H1 (cell line): Measurements from ENCODE around the gene RPS6KA4. TPM values are rescaled to one million over a fixed set of nuclear protein-coding genes. Genes with fewer than 3 reads are reported as not detected.

Experiments
- CTCF ChIA-PET: fragments of 300-600 bp; sonication (Branson Sonifier 250); formaldehyde crosslinking; loops from one replicate; lab custom pipeline; 2021; ENCODE audit not compliant: partially characterized antibody; lab: Charles Lee
- POLR2A ChIA-PET: fragments of 300-600 bp; sonication (Branson Sonifier 250); formaldehyde crosslinking; loops from one replicate; lab custom pipeline; 2021; ENCODE audit warnings: inconsistent platforms; ENCODE audit not compliant: partially characterized antibody; lab: Charles Lee
- DNase-seq, 2 experiments: peaks; one replicate each; pipeline versions ENCODE4 v3.0.0 to v3.0.0-alpha.2; 2010 to 2022; ENCODE audit warnings: low spot score in 2 of 2, low read depth in 1 of 2, mixed read lengths in 1 of 2
- FAIRE-seq: peaks from 2 replicates; lab custom pipeline; 2011; peaks lifted over from hg19 to GRCh38; lab: Jason Lieb, UNC
- H2AFZ ChIP-seq: 2 replicates; pipeline ENCODE4 v1.8.1; 2012; ENCODE audit warnings: low read length, inconsistent platforms
- H2AK5ac ChIP-seq: 2 replicates; pipeline ENCODE4 v1.6.1; 2013; ENCODE audit warnings: low read depth, low read length
- H2BK120ac ChIP-seq: replicated peaks from 2 replicates; pipeline ENCODE3; 2013; ENCODE audit warnings: low read depth, low read length, inconsistent platforms
- H2BK12ac ChIP-seq: 2 replicates; pipeline ENCODE4 v1.6.1; 2013; ENCODE audit warnings: low read depth, low read length
- H2BK15ac ChIP-seq: 2 replicates; pipeline ENCODE4 v1.6.1; 2013; ENCODE audit warnings: low read length
- H2BK20ac ChIP-seq: 2 replicates; pipeline ENCODE4 v1.6.1; 2013; ENCODE audit warnings: low read length
- H2BK5ac ChIP-seq: 2 replicates; pipeline ENCODE4 v1.6.1; 2013; ENCODE audit warnings: low read depth, low read length
- H3K14ac ChIP-seq: 2 replicates; pipeline ENCODE4 v1.6.1; 2013; ENCODE audit warnings: inconsistent platforms; ENCODE audit not compliant: insufficient read length
- H3K18ac ChIP-seq: 2 replicates; pipeline ENCODE4 v1.6.1; 2013; ENCODE audit warnings: low read length; ENCODE audit errors: extremely low read depth
- H3K23ac ChIP-seq: 2 replicates; pipeline ENCODE4 v1.6.1; 2013; ENCODE audit warnings: inconsistent platforms; ENCODE audit not compliant: insufficient read length
- H3K23me2 ChIP-seq: 2 replicates; pipeline ENCODE4 v1.6.1; 2013; ENCODE audit warnings: low read depth, low read length
- H3K27ac ChIP-seq: 2 replicates; pipeline ENCODE4 v1.6.1; 2011; ENCODE audit warnings: low read depth, low read length, inconsistent platforms
- H3K27me3 ChIP-seq, 4 experiments: replicated peaks in 1 of 4; 1 replicate in 1 of 4; 2 replicates in 3 of 4; pipeline versions ENCODE4 v1.6.1 to v1.8.1; 2011 to 2013; ENCODE audit warnings: low read length in 3 of 4, mild to moderate bottlenecking in 3 of 4, inconsistent platforms in 2 of 4, mixed read lengths in 2 of 4, moderate library complexity in 1 of 4; ENCODE audit not compliant: control insufficient read depth in 3 of 4, insufficient read depth in 3 of 4; ENCODE audit errors: extremely low read depth in 1 of 4
- H3K36me3 ChIP-seq, 4 experiments: 2 replicates each; pipeline versions ENCODE4 v1.6.1 to v1.8.1; 2011 to 2013; ENCODE audit warnings: mild to moderate bottlenecking in 4 of 4, low read length in 3 of 4, moderate library complexity in 2 of 4, control low read depth in 1 of 4, inconsistent platforms in 1 of 4; ENCODE audit not compliant: insufficient read depth in 4 of 4, control insufficient read depth in 2 of 4
- H3K4ac ChIP-seq: replicated peaks from 2 replicates; pipeline ENCODE3; 2013; ENCODE audit warnings: low read length, low read depth, mixed read lengths, inconsistent platforms; ENCODE audit not compliant: insufficient read length
- H3K4me1 ChIP-seq, 4 experiments: replicated peaks in 1 of 4; 1 replicate in 1 of 4; 2 replicates in 3 of 4; pipeline versions ENCODE4 v1.6.1 to v1.8.1; 2011 to 2013; ENCODE audit warnings: low read length in 3 of 4, inconsistent platforms in 2 of 4, mixed read lengths in 1 of 4; ENCODE audit not compliant: insufficient read depth in 4 of 4, control insufficient read depth in 3 of 4
- H3K4me2 ChIP-seq, 2 experiments: 2 replicates each; pipeline versions ENCODE4 v1.6.1 to v1.8.1; 2011 to 2013; ENCODE audit warnings: low read depth in 2 of 2, low read length in 2 of 2, control low read depth in 1 of 2, inconsistent platforms in 1 of 2, mild to moderate bottlenecking in 1 of 2; ENCODE audit not compliant: insufficient read depth in 1 of 2
- H3K4me3 ChIP-seq, 4 experiments: fragments of 200-600, 300-600 bp in 1 of 4; sonication (generic), shearing (Covaris generic), sonication (Bioruptor Twin) in 1 of 4; 2 replicates each; pipeline versions ENCODE4 v1.5.1 to v1.8.1; 2011 to 2016; ENCODE audit warnings: low read length in 4 of 4, low read depth in 3 of 4, control low read depth in 2 of 4, inconsistent platforms in 2 of 4, mild to moderate bottlenecking in 2 of 4, mixed read lengths in 1 of 4, moderate library complexity in 1 of 4; ENCODE audit not compliant: insufficient read depth in 2 of 4; ENCODE audit errors: extremely low read depth in 1 of 4
- H3K56ac ChIP-seq: replicated peaks from 2 replicates; pipeline ENCODE3; 2013; ENCODE audit warnings: low read depth, mild to moderate bottlenecking, mixed read lengths, low read length, inconsistent platforms; ENCODE audit not compliant: insufficient read length
- H3K79me1 ChIP-seq: 2 replicates; pipeline ENCODE4 v1.6.1; 2013; ENCODE audit warnings: low read depth, low read length, control low read depth
- H3K79me2 ChIP-seq, 2 experiments: 2 replicates each; pipeline versions ENCODE4 v1.6.1 to v1.8.1; 2012 to 2013; ENCODE audit warnings: low read length in 2 of 2, mild to moderate bottlenecking in 2 of 2, inconsistent platforms in 1 of 2; ENCODE audit not compliant: insufficient read depth in 2 of 2, control insufficient read depth in 1 of 2
- H3K9ac ChIP-seq, 4 experiments: replicated peaks in 1 of 4; 1 replicate in 1 of 4; 2 replicates in 3 of 4; pipeline versions ENCODE4 v1.6.1 to v1.8.1; 2011 to 2013; ENCODE audit warnings: low read depth in 3 of 4, low read length in 3 of 4, control low read depth in 2 of 4, mild to moderate bottlenecking in 2 of 4, moderate library complexity in 2 of 4, inconsistent platforms in 1 of 4; ENCODE audit errors: extremely low read depth in 1 of 4
- H3K9me3 ChIP-seq, 2 experiments: 2 replicates each; pipeline versions ENCODE4 v1.6.1 to v1.8.1; 2012 to 2013; ENCODE audit warnings: mild to moderate bottlenecking in 2 of 2, moderate library complexity in 2 of 2, control low read depth in 1 of 2, inconsistent platforms in 1 of 2, low read depth in 1 of 2, low read length in 1 of 2, mixed read lengths in 1 of 2; ENCODE audit not compliant: insufficient read depth in 2 of 2
- H4K20me1 ChIP-seq, 2 experiments: replicated peaks in 1 of 2; 2 replicates each; pipeline versions ENCODE3 to v1.8.1; 2011 to 2013; ENCODE audit warnings: inconsistent platforms in 2 of 2, low read length in 2 of 2, mild to moderate bottlenecking in 1 of 2; ENCODE audit not compliant: insufficient read depth in 2 of 2, control insufficient read depth in 1 of 2
- H4K5ac ChIP-seq: 2 replicates; pipeline ENCODE4 v1.6.1; 2013; ENCODE audit warnings: low read length, low read depth, mixed read lengths, inconsistent platforms; ENCODE audit not compliant: insufficient read length
- H4K8ac ChIP-seq: 2 replicates; pipeline ENCODE4 v1.8.0; 2013; ENCODE audit warnings: mild to moderate bottlenecking, moderate library complexity, low read length, inconsistent platforms; ENCODE audit not compliant: insufficient read depth; ENCODE audit errors: extremely low read depth
- H4K91ac ChIP-seq: replicated peaks from 2 replicates; pipeline ENCODE3; 2013; ENCODE audit warnings: low read length, mixed read lengths, inconsistent platforms; ENCODE audit not compliant: insufficient read length
- GTF2F1 ChIP-seq: IDR thresholded peaks from 2 replicates; pipeline ENCODE4 v1.6.1; 2012; ENCODE audit warnings: low read depth, low read length, improper control_type of control experiment, borderline replicate concordance
- RAD21 ChIP-seq, 2 experiments: IDR thresholded peaks in 1 of 2; conservative IDR thresholded peaks in 1 of 2; 2 replicates each; pipeline ENCODE4 v1.6.1; 2011; ENCODE audit warnings: low read depth in 2 of 2, low read length in 2 of 2, improper control_type of control experiment in 1 of 2, inconsistent platforms in 1 of 2, mild to moderate bottlenecking in 1 of 2, moderate library complexity in 1 of 2
- WGBS, 2 experiments: shearing (Covaris generic) in 1 of 2; methylation state at CpG; one replicate each; pipeline versions ENCODE4 v1.1.6 to v1.1.7; 2013 to 2015; ENCODE audit warnings: low lambda C conversion rate in 2 of 2, mixed read lengths in 2 of 2, inconsistent platforms in 1 of 2, low coverage in 1 of 2, missing lambda C conversion rate in 1 of 2; ENCODE audit not compliant: insufficient replicate concordance in 2 of 2, insufficient coverage in 1 of 2, insufficient read length in 1 of 2; ENCODE audit errors: extremely low coverage in 1 of 2, missing lambda C conversion rate in 1 of 2; 5-methylcytosine and 5-hydroxymethylcytosine counted together
- polyA plus RNA-seq, 7 experiments: library from polyadenylated mRNA; depleted of rRNA in 3 of 7; stranded (reverse) in 5 of 7; unstranded in 2 of 7; fragments of >200 nt in 5 of 7; fragments of 200-250 nt in 2 of 7; gene quantifications; 1 replicate in 5 of 7; 2 replicates in 1 of 7; 4 replicates in 1 of 7; pipeline versions ENCODE4 v1.2.1 to v1.2.3, GENCODE V29; 2011 to 2013; ENCODE audit warnings: missing spikeins in 2 of 7, mixed read lengths in 2 of 7
- total RNA-seq: library from RNA; stranded (reverse); fragmentation: NEBNext Ultra II Directional; extraction: Animal tissue kit (Norgen Biotek cat#: 25700); gene quantifications from 2 replicates; pipeline ENCODE4 v1.2.1, GENCODE V29; 2021

The RPS6KA4 gene
- total and polyA plus RNA-seq, 2 of the 8 experiments (the other 6 are each of a cell fraction or from before 2014, with no cell fraction given): 8.2 to 12.6 TPM

GRCh38 chr11:64378335-64378880, 19.4 kb downstream of the RPS6KA4 start:
- Histone ChIP-seq H2AFZ (no peak overlapping the region), H2AK5ac (no peak overlapping the region), H3K79me1 (no peaks in the 10 kb centered on the region), H2BK20ac (no peak overlapping the region), H3K14ac (no peak overlapping the region), H3K56ac (no peak overlapping the region), H3K27me3 (no peaks in the 10 kb centered on the region; a peak in 1 of 7 replicates), H3K4me2 (no peak overlapping the region), H4K5ac (no peak overlapping the region), H3K18ac (no peak overlapping the region), H3K36me3 (peaks cover 0 to 3% (median 0%) of the 10 kb centered on the region in 4 experiments; a peak in 1 of 8 replicates), H2BK5ac (no peak overlapping the region), H4K91ac (peak overlapping the region; percentile 65), H3K9ac (no peak overlapping the region), H3K23ac (no peak overlapping the region), H4K20me1 (no peaks in the 10 kb centered on the region), H3K23me2 (peaks cover 7% of the 10 kb centered on the region; the same call in 1 of the 2 replicates), H2BK120ac (no peak overlapping the region), H3K79me2 (no peaks in the 10 kb centered on the region), H3K4ac (no peak overlapping the region), H3K4me1 (peaks cover 0 to under 1% (median 0%) of the 10 kb centered on the region in 4 experiments; a peak in 2 of 7 replicates), H2BK12ac (no peak overlapping the region), H4K8ac (peak overlapping the region; percentile 76; the same call in 1 of the 2 replicates), H3K9me3 (no peaks in the 10 kb centered on the region; a peak in 1 of 4 replicates), H2BK15ac (no peak overlapping the region), H3K4me3 (no peak overlapping the region), H3K27ac (no peak overlapping the region)
- WGBS, 2 experiments: 90% methylated on average over 14 of the region's 14 CpGs; no CpG with 5 or more reads in 1 of the 2 experiments
- TF ChIP-seq RAD21 (IDR thresholded peaks at IDR 0.05 in 1 of 2, conservative IDR thresholded peaks at IDR 0.05 in 1 of 2; ENCODE audit: low read depth in 2 of 2, low read length in 2 of 2) (0 out of 4 replicates have a peak, but pooled peaks of 1 of the 2 experiments have one; percentile 1), GTF2F1 (no peak)
- ChIA-PET CTCF (interaction anchor here (0.6 to 2.3 kb wide), 9 partner anchors 8 to 1588 kb away, joined by 3 to 6 read pairs (median 4); no protein-coding TSS in a partner anchor), POLR2A (interaction anchor here (0.6 kb wide), 1 partner anchor 22 kb away, joined by 4 read pairs; no protein-coding TSS in a partner anchor)
- DNase-seq: no peak
- FAIRE-seq: no peak
